Astrocyte of the spinal cord (primary cell): ENCODE measurements around the gene PATE4.

Experiments used
- DNase-seq: peaks from one replicate; pipeline ENCODE4 v3.0.0; 2011; ENCODE audit warnings: low read depth, low spot score
- H3K4me3 ChIP-seq: 2 replicates; pipeline ENCODE4 v1.5.1; 2011; ENCODE audit warnings: low read depth, mild to moderate bottlenecking, low read length, moderate library complexity
- in situ Hi-C: cut with HindIII; loops from 2 replicates; pipeline ENCODE4 v1.10.0; 2017; ENCODE audit warnings: low sequenced_read_pairs
- TF ChIP-seq, protein P1 (sequence below): IDR thresholded peaks from 2 replicates; pipeline ENCODE4 v1.5.1; 2012; ENCODE audit warnings: low read depth, mild to moderate bottlenecking, low read length, inconsistent platforms

The PATE4 gene

DNA sequence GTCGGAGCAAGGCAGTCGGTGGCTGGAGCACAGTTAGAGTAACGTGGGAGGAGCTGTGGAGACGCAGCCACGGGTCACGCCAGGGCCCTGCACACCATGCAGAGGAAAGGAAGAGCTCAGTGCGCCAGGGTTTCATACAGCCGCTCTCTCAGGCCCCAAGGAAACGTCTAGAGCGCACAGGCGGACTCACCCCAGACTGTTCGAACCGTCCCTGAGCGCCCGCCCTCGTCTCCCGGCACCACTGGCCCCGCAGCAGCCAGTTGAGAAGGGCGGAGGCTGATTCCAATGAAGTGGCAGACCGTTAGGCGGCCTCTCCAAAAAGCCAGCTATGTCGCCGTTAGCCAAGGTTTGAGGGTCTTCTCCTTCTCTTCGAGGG is 53.9 kb downstream of the PATE4 start:
- H3K4me3 ChIP-seq = peak overlapping the region; percentile 63
- DNase-seq = no peak
- TF ChIP-seq, protein P1, sequence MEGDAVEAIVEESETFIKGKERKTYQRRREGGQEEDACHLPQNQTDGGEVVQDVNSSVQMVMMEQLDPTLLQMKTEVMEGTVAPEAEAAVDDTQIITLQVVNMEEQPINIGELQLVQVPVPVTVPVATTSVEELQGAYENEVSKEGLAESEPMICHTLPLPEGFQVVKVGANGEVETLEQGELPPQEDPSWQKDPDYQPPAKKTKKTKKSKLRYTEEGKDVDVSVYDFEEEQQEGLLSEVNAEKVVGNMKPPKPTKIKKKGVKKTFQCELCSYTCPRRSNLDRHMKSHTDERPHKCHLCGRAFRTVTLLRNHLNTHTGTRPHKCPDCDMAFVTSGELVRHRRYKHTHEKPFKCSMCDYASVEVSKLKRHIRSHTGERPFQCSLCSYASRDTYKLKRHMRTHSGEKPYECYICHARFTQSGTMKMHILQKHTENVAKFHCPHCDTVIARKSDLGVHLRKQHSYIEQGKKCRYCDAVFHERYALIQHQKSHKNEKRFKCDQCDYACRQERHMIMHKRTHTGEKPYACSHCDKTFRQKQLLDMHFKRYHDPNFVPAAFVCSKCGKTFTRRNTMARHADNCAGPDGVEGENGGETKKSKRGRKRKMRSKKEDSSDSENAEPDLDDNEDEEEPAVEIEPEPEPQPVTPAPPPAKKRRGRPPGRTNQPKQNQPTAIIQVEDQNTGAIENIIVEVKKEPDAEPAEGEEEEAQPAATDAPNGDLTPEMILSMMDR = no peak
- in situ Hi-C loops = no loop called here

DNA sequence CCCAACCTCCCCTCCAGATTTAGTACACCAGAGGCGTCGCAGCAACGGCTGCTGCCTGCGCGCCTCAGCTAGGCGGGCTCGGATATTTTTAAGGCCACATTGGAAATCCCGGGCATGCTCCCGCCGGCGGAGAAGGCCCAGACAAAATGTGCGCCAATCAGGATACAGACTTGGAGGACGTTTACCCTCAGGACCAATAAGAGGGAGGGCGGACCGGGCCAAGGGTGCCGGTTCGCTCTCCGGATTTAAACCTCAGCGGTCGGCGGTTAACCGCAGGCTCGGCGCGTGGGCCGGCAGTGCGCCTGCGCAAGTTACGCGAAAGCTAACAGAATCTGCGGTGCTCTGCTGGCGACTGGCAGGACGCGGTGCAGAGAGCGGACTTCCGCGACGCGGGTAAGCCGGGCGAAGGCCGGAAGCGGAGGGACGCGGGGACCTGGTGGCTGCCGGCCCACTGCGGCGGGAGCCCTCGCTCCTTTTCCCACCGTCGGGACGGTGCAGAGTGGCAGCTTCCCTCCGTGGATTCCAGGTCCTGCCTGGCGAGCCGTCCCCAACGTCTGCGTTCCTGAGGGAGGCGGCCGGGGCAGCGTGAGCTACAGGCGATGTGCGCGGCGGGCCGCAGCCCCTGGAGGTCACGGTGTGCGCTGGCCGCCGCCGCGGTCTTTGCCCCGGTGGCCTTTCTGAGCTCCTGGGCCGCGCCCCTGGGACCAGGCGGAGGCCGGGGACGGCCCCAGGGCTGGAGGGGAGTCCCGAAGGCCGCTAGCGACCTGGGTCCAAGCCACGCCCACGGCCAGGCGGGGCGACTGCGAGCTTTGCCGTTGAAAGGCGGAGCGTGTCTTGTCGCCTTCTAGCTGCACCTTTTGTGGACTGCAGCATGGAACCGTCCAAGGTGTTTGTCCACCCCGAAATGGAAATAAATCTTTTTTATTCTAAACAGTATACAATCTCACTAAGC is 54.5 kb downstream of the PATE4 start, which contains the start of gene HYLS1:
Gene HYLS1 (plus strand): TSS at position 296 of the 952 bp plus-strand sequence. CDS start 11,701 bp downstream, outside the sequence.
- peak; percentile 99 for DNase-seq
- H3K4me3 ChIP-seq = peak within 1 kb of the TSS; percentile 63
- TF ChIP-seq, protein P1 = peak; percentile 11
- in situ Hi-C loops = no loop called here
